Measurements from ENCODE around the gene TUG1. TPM values are rescaled to one million over a fixed set of nuclear protein-coding genes. Genes with fewer than 3 reads are reported as not detected.

Gene TUG1
- total RNA-seq, 4 donors from 2014 or later: 53.0 to 78.5 (median 64.1) TPM

DNA sequence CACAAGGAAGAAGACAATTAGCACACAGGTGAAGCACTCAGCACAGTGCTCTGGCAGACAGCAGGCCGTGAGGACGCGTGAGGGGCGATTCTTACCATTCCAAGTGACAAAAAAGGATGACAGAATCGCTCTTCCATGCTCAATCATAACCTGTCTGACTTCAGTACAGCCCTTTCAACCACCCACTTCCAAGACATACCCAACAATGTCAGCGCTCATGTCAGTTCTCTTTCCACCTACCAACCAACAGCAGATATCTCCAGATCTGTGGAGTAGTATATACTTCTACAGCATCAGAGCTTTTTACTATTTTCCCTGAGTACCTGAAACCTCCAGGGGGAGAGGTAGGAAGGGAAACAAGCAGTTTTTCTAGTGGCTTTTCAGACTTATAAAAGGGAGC, 40.7 kb upstream of the TUG1 start:
- H3K36me3 ChIP-seq: peaks cover 48 to 98% (median 82%) of the 10 kb centered on the region in 4 donors
- intact Hi-C loops (cut with DNase I): no loop called here
- no peak overlapping the region for H3K4me3 ChIP-seq
- peaks cover 0 to 11% (median 0%) of the 10 kb centered on the region in 4 donors for H3K4me1 ChIP-seq
- no peaks in the 10 kb centered on the region for H3K9me3 ChIP-seq
- H3K27ac ChIP-seq (replicated peaks in 1 of 4): no peak overlapping the region
- no peak for DNase-seq (ENCODE audit: extremely low spot score)
- TF ChIP-seq POLR2A (IDR thresholded peaks at IDR 0.05; ENCODE audit: low read depth) (no peak), EP300 (IDR thresholded peaks at IDR 0.05) (no peak), POLR2AphosphoS5 (IDR thresholded peaks at IDR 0.05) (no peak)
- TF ChIP-seq, protein P1, sequence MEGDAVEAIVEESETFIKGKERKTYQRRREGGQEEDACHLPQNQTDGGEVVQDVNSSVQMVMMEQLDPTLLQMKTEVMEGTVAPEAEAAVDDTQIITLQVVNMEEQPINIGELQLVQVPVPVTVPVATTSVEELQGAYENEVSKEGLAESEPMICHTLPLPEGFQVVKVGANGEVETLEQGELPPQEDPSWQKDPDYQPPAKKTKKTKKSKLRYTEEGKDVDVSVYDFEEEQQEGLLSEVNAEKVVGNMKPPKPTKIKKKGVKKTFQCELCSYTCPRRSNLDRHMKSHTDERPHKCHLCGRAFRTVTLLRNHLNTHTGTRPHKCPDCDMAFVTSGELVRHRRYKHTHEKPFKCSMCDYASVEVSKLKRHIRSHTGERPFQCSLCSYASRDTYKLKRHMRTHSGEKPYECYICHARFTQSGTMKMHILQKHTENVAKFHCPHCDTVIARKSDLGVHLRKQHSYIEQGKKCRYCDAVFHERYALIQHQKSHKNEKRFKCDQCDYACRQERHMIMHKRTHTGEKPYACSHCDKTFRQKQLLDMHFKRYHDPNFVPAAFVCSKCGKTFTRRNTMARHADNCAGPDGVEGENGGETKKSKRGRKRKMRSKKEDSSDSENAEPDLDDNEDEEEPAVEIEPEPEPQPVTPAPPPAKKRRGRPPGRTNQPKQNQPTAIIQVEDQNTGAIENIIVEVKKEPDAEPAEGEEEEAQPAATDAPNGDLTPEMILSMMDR (IDR thresholded peaks at IDR 0.05): no peak
- no peaks in the 10 kb centered on the region for H3K27me3 ChIP-seq
- WGBS: 96% methylated on average over 6 of the region's 6 CpGs

DNA sequence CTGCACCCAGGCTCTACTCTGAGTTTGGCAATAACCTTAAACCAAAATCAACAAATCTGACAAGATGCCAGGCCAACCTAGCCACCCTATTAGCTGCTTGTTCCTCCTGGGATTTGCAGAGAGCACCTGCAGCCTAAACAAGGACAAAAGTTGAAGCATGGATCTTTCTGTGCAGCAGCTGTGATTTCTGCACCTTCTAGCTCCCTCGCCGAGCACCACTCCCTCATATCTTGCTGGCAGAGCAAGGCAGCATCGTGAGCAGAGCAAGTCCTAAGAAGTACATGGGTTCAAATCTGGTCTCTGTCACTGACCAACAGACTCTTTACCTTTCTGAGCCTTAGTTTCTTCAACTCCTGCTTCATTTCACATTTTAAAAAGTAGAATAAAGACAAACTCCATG, 38.8 kb upstream of the TUG1 start:
- 67% methylated on average over 3 of the region's 3 CpGs for WGBS
- Histone ChIP-seq H3K4me3 (no peak overlapping the region), H3K27me3 (no peaks in the 10 kb centered on the region), H3K9me3 (no peaks in the 10 kb centered on the region), H3K36me3 (peaks cover 65 to 100% (median 97%) of the 10 kb centered on the region in 4 donors), H3K4me1 (peaks cover 0 to 11% (median 0%) of the 10 kb centered on the region in 4 donors), H3K27ac (replicated peaks in 1 of 4) (no peak overlapping the region)
- intact Hi-C loops (cut with DNase I): no loop called here
- TF ChIP-seq POLR2AphosphoS5 (IDR thresholded peaks at IDR 0.05): no peak
- no peak for TF ChIP-seq EP300 (IDR thresholded peaks at IDR 0.05)
- TF ChIP-seq, protein P1 (IDR thresholded peaks at IDR 0.05): no peak
- no peak for TF ChIP-seq POLR2A (IDR thresholded peaks at IDR 0.05; ENCODE audit: low read depth)
- no peak for DNase-seq (ENCODE audit: extremely low spot score)

DNA sequence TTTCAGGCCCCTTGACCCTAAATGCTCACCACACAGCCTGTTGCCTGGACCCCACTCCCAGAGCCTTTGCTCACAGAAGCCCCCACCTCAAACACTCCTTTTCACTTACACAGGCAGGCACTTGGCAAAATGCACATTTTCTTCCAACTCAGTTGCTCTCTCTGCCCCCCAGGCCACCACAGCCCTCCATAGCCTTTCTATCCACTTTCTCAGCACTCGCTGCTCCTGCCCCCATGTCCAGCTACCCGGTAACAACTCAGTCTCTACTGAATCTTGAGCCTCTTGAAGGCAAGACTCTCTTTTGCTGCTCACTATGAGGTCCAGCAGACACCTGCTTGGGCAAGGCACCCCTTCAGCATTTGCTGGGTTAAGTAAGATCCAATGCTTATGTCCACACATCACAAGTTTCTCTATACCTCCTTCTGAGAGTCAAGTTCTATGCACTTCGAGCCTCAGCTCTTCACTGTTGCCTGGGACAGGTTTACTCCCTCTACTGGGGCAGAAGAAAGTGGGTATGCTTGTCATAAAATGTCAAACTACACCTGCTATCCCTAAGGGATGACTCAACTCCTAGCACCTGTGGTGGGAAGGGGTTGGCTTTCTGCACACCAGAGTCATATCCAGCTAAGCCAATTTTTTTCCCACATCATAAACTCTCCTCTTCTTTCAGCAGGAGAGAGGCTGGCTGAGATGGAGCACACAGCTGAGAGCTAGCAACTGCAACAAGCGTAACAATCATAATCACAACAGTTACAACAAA, 37.3 kb upstream of the TUG1 start:
- Histone ChIP-seq H3K27me3 (no peaks in the 10 kb centered on the region), H3K36me3 (peaks cover 76 to 100% (median 97%) of the 10 kb centered on the region in 4 donors), H3K4me1 (peaks cover 0 to 11% (median 0%) of the 10 kb centered on the region in 4 donors), H3K9me3 (no peaks in the 10 kb centered on the region), H3K27ac (replicated peaks in 1 of 4) (no peak overlapping the region), H3K4me3 (no peak overlapping the region)
- 92% methylated on average over 4 of the region's 4 CpGs for WGBS
- no peak for DNase-seq (ENCODE audit: extremely low spot score)
- intact Hi-C loops (cut with DNase I): no loop called here
- TF ChIP-seq POLR2AphosphoS5 (IDR thresholded peaks at IDR 0.05): no peak
- TF ChIP-seq EP300 (IDR thresholded peaks at IDR 0.05): no peak
- TF ChIP-seq, protein P1 (IDR thresholded peaks at IDR 0.05): no peak
- no peak for TF ChIP-seq POLR2A (IDR thresholded peaks at IDR 0.05; ENCODE audit: low read depth)

DNA sequence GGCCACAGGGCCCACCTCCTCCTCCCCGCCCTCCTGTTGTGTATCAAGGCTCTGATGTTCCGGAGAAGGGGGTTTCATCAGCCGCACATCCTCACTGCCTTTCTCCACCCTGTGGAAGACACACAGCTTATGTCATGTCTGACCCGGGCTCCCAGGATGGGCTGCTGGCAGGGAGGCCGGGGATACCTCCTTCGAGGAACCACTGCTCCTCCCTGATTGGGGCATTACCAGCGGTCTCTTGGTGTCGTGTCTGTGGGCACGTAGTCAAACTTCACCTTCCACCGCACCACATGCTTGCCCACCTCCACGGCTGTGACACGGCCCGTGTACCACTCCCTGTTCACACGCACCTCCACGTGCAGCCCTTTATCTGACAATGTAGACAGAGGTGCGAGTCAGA, 36.4 kb upstream of the TUG1 start:
- intact Hi-C loops (cut with DNase I): no loop called here
- Histone ChIP-seq H3K36me3 (peaks cover 76 to 100% (median 97%) of the 10 kb centered on the region in 4 donors), H3K27me3 (no peaks in the 10 kb centered on the region), H3K4me3 (no peak overlapping the region), H3K9me3 (no peaks in the 10 kb centered on the region), H3K4me1 (peaks cover 0 to 11% (median 0%) of the 10 kb centered on the region in 4 donors), H3K27ac (replicated peaks in 1 of 4) (no peak overlapping the region)
- TF ChIP-seq POLR2AphosphoS5 (IDR thresholded peaks at IDR 0.05) (no peak), EP300 (IDR thresholded peaks at IDR 0.05) (no peak), POLR2A (IDR thresholded peaks at IDR 0.05; ENCODE audit: low read depth) (no peak)
- TF ChIP-seq, protein P1 (IDR thresholded peaks at IDR 0.05): no peak
- no peak for DNase-seq (ENCODE audit: extremely low spot score)
- WGBS: 93% methylated on average over 16 of the region's 16 CpGs

All from esophagus muscularis mucosa (tissue), 4 donors.